ENCODE data around the gene RWDD1. TPM values are rescaled to one million over a fixed set of nuclear protein-coding genes. Genes with fewer than 3 reads are reported as not detected.

RWDD1 gene
- total RNA-seq, 2 experiments from 2014 or later = 44.3 to 46.0 TPM

DNA sequence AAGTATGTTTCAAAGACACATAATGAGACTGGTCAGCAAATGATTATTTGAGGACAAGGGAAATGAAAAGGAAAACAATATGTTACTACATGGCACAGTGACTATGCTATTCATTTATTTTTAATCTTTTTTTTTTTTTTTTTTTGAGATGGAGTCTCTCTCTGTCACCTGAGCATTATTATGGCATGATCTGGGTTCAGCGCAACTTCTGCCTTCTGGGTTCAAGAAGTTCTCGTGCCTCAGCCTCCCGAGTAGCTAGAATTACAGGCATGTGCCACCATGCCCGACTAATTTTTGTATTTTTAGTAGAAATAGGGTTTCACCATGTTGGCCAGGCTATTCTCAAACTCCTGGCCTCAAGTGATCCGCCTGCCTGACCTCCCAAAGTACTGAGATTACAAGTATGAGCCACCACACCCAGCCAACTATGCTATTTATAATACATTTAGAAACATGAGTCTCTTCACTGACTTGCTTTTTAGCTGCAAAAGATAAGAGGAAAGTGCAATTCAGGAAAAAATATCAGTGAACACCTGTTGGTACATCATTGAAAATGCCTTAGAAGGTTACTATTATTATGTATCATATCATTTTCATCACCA, 14.4 kb upstream of the RWDD1 start:
- no peaks in the 10 kb centered on the region for H3K4me1 Mint-ChIP-seq (ENCODE audit: low read depth)
- H3K4me3 Mint-ChIP-seq = no peak overlapping the region
- H3K27ac Mint-ChIP-seq = no peak overlapping the region
- DNase-seq = no peak
- TF ChIP-seq, protein P1, sequence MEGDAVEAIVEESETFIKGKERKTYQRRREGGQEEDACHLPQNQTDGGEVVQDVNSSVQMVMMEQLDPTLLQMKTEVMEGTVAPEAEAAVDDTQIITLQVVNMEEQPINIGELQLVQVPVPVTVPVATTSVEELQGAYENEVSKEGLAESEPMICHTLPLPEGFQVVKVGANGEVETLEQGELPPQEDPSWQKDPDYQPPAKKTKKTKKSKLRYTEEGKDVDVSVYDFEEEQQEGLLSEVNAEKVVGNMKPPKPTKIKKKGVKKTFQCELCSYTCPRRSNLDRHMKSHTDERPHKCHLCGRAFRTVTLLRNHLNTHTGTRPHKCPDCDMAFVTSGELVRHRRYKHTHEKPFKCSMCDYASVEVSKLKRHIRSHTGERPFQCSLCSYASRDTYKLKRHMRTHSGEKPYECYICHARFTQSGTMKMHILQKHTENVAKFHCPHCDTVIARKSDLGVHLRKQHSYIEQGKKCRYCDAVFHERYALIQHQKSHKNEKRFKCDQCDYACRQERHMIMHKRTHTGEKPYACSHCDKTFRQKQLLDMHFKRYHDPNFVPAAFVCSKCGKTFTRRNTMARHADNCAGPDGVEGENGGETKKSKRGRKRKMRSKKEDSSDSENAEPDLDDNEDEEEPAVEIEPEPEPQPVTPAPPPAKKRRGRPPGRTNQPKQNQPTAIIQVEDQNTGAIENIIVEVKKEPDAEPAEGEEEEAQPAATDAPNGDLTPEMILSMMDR (IDR thresholded peaks at IDR 0.05) = no peak
- ChIA-PET CTCF (interaction anchor here (2.0 to 3.8 kb wide), 2 partner anchors 269 to 340 kb away, joined by 5 to 15 read pairs; no protein-coding TSS in a partner anchor), POLR2A (no interaction called here)
- no peaks in the 10 kb centered on the region for H3K9me3 Mint-ChIP-seq
- H3K27me3 Mint-ChIP-seq = peaks cover 9% of the 10 kb centered on the region
- ATAC-seq = no peak
- no peaks in the 10 kb centered on the region for H3K36me3 Mint-ChIP-seq (ENCODE audit: low read depth)
- intact Hi-C loops (cut with micrococcal nuclease) = no loop called here

DNA sequence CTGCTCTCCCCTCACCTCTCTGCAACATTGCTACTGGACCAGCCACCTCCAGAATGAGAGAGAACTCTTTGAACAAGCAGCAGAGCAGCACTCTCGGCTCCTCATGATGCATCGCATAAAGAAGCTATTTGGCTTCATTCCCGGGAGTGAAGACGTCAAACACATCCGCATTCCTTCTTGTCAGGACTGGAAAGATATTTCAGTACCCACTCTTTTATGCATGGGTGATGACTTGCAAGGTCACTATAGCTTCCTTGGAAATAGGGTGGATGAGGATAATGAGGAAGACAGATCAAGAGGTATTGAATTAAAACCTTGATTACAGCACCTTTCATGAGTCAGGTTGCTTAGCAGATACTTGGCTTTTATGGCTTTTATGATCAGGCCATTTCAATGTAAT, 13.4 kb upstream of the RWDD1 start:
- TF ChIP-seq, protein P1 (IDR thresholded peaks at IDR 0.05) = no peak
- no peak overlapping the region for H3K4me3 Mint-ChIP-seq
- H3K27ac Mint-ChIP-seq = no peak overlapping the region
- H3K27me3 Mint-ChIP-seq = peaks cover 8% of the 10 kb centered on the region
- ChIA-PET POLR2A (no interaction called here), CTCF (interaction anchor here (1.5 to 3.8 kb wide), 3 partner anchors 270 to 341 kb away, joined by 4 to 15 read pairs (median 5); no protein-coding TSS in a partner anchor)
- ATAC-seq = no peak
- DNase-seq = no peak
- no peaks in the 10 kb centered on the region for H3K9me3 Mint-ChIP-seq
- no peaks in the 10 kb centered on the region for H3K36me3 Mint-ChIP-seq (ENCODE audit: low read depth)
- H3K4me1 Mint-ChIP-seq (ENCODE audit: low read depth) = no peaks in the 10 kb centered on the region
- intact Hi-C loops (cut with micrococcal nuclease) = no loop called here

- H3K27me3 Mint-ChIP-seq = peaks cover 2% of the 10 kb centered on the region
- intact Hi-C loops (cut with micrococcal nuclease) = loop anchor here (10.0 kb wide), 1 partner anchor 275 kb away; no protein-coding TSS in a partner anchor
- ATAC-seq (no peak), DNase-seq (no peak)
- no peak overlapping the region for H3K4me3 Mint-ChIP-seq
- ChIA-PET CTCF (interaction anchor here (0.9 to 3.7 kb wide), 25 partner anchors 9 to 547 kb away, joined by 3 to 40 read pairs (median 6); partner anchors contain the start of gene RWDD1), POLR2A (interaction anchor here (1.7 kb wide), 1 partner anchor 11 kb away, joined by 5 read pairs; the partner anchor contains the start of gene RWDD1)
- no peaks in the 10 kb centered on the region for H3K36me3 Mint-ChIP-seq (ENCODE audit: low read depth)
- no peak overlapping the region for H3K27ac Mint-ChIP-seq
- TF ChIP-seq, protein P1 (IDR thresholded peaks at IDR 0.05) = no peak
- no peaks in the 10 kb centered on the region for H3K4me1 Mint-ChIP-seq (ENCODE audit: low read depth)
- no peaks in the 10 kb centered on the region for H3K9me3 Mint-ChIP-seq
Observed at GRCh38 chr6:116560130-116560529, 11.2 kb upstream of the RWDD1 start.

- Mint-ChIP-seq H3K27ac (no peak overlapping the region), H3K4me3 (no peak overlapping the region), H3K9me3 (no peaks in the 10 kb centered on the region), H3K4me1 (ENCODE audit: low read depth) (no peaks in the 10 kb centered on the region), H3K36me3 (ENCODE audit: low read depth) (no peaks in the 10 kb centered on the region), H3K27me3 (peaks cover 2% of the 10 kb centered on the region)
- DNase-seq = peak; percentile 84
- TF ChIP-seq, protein P1 (IDR thresholded peaks at IDR 0.05) = peak; percentile 82
- CTCF ChIA-PET = interaction anchor here (0.6 to 3.7 kb wide), 43 partner anchors 9 to 549 kb away, joined by 3 to 40 read pairs (median 4); partner anchors contain the start of genes RWDD1 and TSPYL1
- POLR2A ChIA-PET = interaction anchor here (1.7 kb wide), 1 partner anchor 10 kb away, joined by 5 read pairs; the partner anchor contains the start of gene RWDD1
- ATAC-seq = peak; percentile 83
- intact Hi-C loops (cut with micrococcal nuclease) = loop anchor here (10.0 kb wide), 1 partner anchor 277 kb away; no protein-coding TSS in a partner anchor
Observed at GRCh38 chr6:116561377-116562018, 9.8 kb upstream of the RWDD1 start.

DNA sequence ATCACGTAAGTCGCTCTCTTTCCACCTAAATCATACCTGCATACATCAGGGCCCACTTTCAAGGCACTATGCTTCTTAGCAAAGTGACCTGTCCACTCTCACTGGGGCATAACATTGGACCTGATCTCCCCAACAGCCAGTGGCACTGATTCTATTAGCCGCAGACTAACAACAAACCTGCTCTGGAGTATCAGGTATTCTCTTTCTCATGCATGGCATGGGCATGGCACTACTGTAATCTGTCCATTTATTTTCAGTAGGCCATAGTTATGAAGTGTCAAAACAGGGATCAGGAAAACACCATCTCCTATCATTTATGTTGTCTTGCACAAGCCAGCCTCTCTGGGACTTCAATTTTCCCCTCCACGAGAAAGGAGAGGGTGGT, 9.3 kb upstream of the RWDD1 start:
- Mint-ChIP-seq H3K27ac (no peak overlapping the region), H3K36me3 (ENCODE audit: low read depth) (no peaks in the 10 kb centered on the region), H3K4me1 (ENCODE audit: low read depth) (no peaks in the 10 kb centered on the region), H3K9me3 (no peaks in the 10 kb centered on the region), H3K4me3 (no peak overlapping the region), H3K27me3 (peaks cover 2% of the 10 kb centered on the region)
- no peak for DNase-seq
- CTCF ChIA-PET = interaction anchor here (0.8 to 1.9 kb wide), 8 partner anchors 8 to 274 kb away, joined by 3 to 13 read pairs (median 4); partner anchors contain the start of genes CALHM4 and RWDD1
- intact Hi-C loops (cut with micrococcal nuclease) = loop anchor here (10.0 kb wide), 1 partner anchor 277 kb away; no protein-coding TSS in a partner anchor
- TF ChIP-seq, protein P1 (IDR thresholded peaks at IDR 0.05) = no peak
- ATAC-seq = no peak
- POLR2A ChIA-PET = no interaction called here

Data from activated CD8-positive, alpha-beta T cell treated with anti-CD3 and anti-CD28 coated beads for 36 hours (primary cell).